HepG2 (cell line): ENCODE measurements around the gene KANTR. TPM values are rescaled to one million over a fixed set of nuclear protein-coding genes. Genes with fewer than 3 reads are reported as not detected.

ENCODE experiments used
- ARNT ChIP-seq: fragments of 450-650 bp; IDR thresholded peaks from 2 replicates; pipeline ENCODE4 v1.6.1; 2017
- GATA4 ChIP-seq: sonication (generic); IDR thresholded peaks from 2 replicates; pipeline ENCODE4 v1.6.1; 2016; ENCODE audit warnings: antibody characterized with exemption, low read depth, borderline replicate concordance
- GMEB2 ChIP-seq: IDR thresholded peaks from 2 replicates; pipeline ENCODE4 v1.6.1; 2016; ENCODE audit warnings: missing biosample characterization, missing genetic modification reagents, low read depth
- HNF1B ChIP-seq: sonication (generic); formaldehyde crosslinking; IDR thresholded peaks from 2 replicates; pipeline ENCODE4 v1.5.1; 2020; ENCODE audit warnings: mild to moderate bottlenecking, moderate library complexity, missing genetic modification reagents
- HNRNPK ChIP-seq: fragments of 200-400 bp; formaldehyde crosslinking; IDR thresholded peaks from 2 replicates; pipeline ENCODE4 v1.6.1; 2018; ENCODE audit warnings: low read length, low read depth, moderate library complexity, mild to moderate bottlenecking; ENCODE audit not compliant: poor library complexity, severe bottlenecking
- RCOR2 ChIP-seq: IDR thresholded peaks from 2 replicates; pipeline ENCODE4 v1.6.1; 2016; ENCODE audit warnings: missing biosample characterization, missing genetic modification reagents
- RXRB ChIP-seq: IDR thresholded peaks from 2 replicates; pipeline ENCODE4 v1.6.1; 2016; ENCODE audit warnings: borderline replicate concordance, missing genetic modification reagents, missing compliant biosample characterization
- TRAFD1 ChIP-seq: sonication (generic); formaldehyde crosslinking; IDR thresholded peaks from 2 replicates; pipeline ENCODE4 v1.5.1; 2020; ENCODE audit warnings: missing genetic modification reagents, mild to moderate bottlenecking, borderline replicate concordance
- ZNF12 ChIP-seq: sonication (generic); formaldehyde crosslinking; IDR thresholded peaks from 2 replicates; pipeline ENCODE4 v1.5.0; 2020; ENCODE audit warnings: missing genetic modification reagents
- ZNF280D ChIP-seq: sonication (generic); formaldehyde crosslinking; IDR thresholded peaks from 2 replicates; pipeline ENCODE4 v1.5.1; 2020; ENCODE audit warnings: mild to moderate bottlenecking, missing genetic modification reagents
- polyA plus RNA-seq, 8 experiments: library from polyadenylated mRNA; depleted of rRNA in 3 of 8; stranded (reverse) in 7 of 8; unstranded in 1 of 8; fragments of >200 nt; fragmentation: Illumina TruSeq in 4 of 8; extraction: Trizol in 4 of 8; gene quantifications; 2 replicates each; pipeline versions ENCODE4 v1.2.1 to v1.2.3, GENCODE V29; 2011 to 2016; ENCODE audit warnings: low read depth in 4 of 8, missing spikeins in 1 of 8, mixed read lengths in 1 of 8; ENCODE audit not compliant: insufficient read depth in 1 of 8
- total RNA-seq, 5 experiments: library from RNA; depleted of rRNA; stranded (reverse); fragments of >200 nt; fragmentation: Illumina TruSeq; extraction: Trizol; gene quantifications; 2 replicates each; pipeline ENCODE4 v1.2.3, GENCODE V29; 2016; ENCODE audit warnings: low read depth in 1 of 5
- TF ChIP-seq, protein P1 (sequence below): sonication (generic); formaldehyde crosslinking; IDR thresholded peaks from one replicate; pipeline ENCODE4 v1.5.1; 2020; ENCODE audit warnings: mild to moderate bottlenecking, missing genetic modification reagents; ENCODE audit errors: not compliant biosample characterization

Gene KANTR
- total and polyA plus RNA-seq, 2 of the 13 experiments (the other 11 are each of a cell fraction or from before 2014, with no cell fraction given) = 4.4 to 9.0 TPM

DNA sequence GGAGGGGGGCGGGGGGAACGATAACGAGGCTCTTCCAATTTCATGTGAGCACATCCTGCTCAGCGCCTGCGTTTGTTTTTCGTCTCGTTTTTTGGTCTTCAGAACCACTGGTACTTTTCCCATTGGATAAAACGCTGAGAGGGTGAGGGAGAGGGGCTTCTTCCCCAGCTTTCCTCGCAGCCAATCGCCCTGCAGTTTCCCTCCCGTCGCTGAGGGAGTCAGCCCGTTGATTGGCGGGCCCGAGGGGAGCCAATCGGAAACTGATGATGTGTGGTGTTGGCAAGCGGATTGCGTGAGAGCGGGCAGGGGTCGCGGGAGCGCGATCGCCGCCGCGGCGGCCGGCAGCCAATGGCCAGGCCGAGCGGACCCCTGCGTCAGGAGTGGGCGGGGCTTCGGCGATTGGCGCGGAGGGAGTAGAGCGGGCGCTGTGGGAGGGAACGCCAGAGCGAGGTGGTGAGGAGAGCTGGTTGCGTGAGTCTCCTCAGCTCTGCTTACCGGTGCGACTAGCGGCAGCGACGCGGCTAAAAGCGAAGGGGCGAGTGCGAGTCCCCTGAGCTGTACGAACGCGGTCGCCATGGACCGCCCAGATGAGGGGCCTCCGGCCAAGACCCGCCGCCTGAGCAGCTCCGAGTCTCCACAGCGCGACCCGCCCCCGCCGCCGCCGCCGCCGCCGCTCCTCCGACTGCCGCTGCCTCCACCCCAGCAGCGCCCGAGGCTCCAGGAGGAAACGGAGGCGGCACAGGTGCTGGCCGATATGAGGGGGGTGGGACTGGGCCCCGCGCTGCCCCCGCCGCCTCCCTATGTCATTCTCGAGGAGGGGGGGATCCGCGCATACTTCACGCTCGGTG is 11.8 kb upstream of the KANTR start, which contains the start of gene TSPYL2 (continued):
- TF ChIP-seq TRAFD1 (CRISPR knock-in tag) = no peak
- no peak for TF ChIP-seq ARNT
- no peak for TF ChIP-seq HNRNPK
- TF ChIP-seq RCOR2 = no peak
- TF ChIP-seq HNF1B (CRISPR knock-in tag) = no peak
- no peak for TF ChIP-seq RXRB
- TF ChIP-seq ZNF12 (CRISPR knock-in tag) = no peak
- TF ChIP-seq GMEB2 = no peak
- TF ChIP-seq ZNF280D (CRISPR knock-in tag) = no peak
- TF ChIP-seq GATA4 = 0 out of 2 replicates have a peak, but pooled peaks have one; percentile 36
- TF ChIP-seq, protein P1, sequence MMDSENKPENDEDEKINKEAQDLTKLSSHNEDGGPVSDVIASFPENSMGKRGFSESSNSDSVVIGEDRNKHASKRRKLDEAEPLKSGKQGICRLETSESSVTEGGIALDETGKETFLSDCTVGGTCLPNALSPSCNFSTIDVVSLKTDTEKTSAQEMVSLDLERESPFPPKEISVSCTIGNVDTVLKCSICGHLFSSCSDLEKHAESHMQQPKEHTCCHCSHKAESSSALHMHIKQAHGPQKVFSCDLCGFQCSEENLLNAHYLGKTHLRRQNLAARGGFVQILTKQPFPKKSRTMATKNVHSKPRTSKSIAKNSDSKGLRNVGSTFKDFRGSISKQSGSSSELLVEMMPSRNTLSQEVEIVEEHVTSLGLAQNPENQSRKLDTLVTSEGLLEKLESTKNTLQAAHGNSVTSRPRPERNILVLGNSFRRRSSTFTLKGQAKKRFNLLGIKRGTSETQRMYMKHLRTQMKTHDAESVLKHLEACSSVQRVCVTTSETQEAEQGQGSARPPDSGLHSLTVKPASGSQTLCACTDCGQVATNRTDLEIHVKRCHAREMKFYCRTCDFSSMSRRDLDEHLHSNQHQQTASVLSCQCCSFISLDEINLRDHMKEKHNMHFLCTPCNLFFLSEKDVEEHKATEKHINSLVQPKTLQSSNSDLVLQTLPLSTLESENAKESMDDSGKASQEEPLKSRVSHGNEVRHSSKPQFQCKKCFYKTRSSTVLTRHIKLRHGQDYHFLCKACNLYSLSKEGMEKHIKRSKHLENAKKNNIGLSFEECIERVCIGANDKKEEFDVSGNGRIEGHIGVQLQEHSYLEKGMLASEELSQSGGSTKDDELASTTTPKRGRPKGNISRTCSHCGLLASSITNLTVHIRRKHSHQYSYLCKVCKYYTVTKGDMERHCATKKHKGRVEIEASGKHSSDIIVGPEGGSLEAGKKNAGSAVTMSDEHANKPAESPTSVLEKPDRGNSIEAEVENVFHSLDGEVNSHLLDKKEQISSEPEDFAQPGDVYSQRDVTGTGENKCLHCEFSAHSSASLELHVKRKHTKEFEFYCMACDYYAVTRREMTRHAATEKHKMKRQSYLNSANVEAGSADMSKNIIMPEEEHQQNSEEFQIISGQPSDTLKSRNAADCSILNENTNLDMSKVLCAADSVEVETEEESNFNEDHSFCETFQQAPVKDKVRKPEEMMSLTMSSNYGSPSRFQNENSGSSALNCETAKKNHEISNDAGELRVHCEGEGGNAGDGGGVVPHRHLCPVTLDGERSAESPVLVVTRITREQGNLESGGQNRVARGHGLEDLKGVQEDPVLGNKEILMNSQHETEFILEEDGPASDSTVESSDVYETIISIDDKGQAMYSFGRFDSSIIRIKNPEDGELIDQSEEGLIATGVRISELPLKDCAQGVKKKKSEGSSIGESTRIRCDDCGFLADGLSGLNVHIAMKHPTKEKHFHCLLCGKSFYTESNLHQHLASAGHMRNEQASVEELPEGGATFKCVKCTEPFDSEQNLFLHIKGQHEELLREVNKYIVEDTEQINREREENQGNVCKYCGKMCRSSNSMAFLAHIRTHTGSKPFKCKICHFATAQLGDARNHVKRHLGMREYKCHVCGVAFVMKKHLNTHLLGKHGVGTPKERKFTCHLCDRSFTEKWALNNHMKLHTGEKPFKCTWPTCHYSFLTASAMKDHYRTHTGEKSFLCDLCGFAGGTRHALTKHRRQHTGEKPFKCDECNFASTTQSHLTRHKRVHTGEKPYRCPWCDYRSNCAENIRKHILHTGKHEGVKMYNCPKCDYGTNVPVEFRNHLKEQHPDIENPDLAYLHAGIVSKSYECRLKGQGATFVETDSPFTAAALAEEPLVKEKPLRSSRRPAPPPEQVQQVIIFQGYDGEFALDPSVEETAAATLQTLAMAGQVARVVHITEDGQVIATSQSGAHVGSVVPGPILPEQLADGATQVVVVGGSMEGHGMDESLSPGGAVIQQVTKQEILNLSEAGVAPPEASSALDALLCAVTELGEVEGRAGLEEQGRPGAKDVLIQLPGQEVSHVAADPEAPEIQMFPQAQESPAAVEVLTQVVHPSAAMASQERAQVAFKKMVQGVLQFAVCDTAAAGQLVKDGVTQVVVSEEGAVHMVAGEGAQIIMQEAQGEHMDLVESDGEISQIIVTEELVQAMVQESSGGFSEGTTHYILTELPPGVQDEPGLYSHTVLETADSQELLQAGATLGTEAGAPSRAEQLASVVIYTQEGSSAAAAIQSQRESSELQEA (CRISPR knock-in tag) = no peak
